GM12801 (cell line): ENCODE results near the gene DCST2.

Experiments
- TF ChIP-seq, protein P1 (sequence below): IDR thresholded peaks from one replicate; pipeline ENCODE4 v1.5.1; 2011; ENCODE audit warnings: control low read depth; ENCODE audit not compliant: insufficient read length; ENCODE audit errors: extremely low read depth

Gene DCST2

GRCh38 chr1:154999571-155000410 lies 33.8 kb downstream of the DCST2 start:
- TF ChIP-seq, protein P1, sequence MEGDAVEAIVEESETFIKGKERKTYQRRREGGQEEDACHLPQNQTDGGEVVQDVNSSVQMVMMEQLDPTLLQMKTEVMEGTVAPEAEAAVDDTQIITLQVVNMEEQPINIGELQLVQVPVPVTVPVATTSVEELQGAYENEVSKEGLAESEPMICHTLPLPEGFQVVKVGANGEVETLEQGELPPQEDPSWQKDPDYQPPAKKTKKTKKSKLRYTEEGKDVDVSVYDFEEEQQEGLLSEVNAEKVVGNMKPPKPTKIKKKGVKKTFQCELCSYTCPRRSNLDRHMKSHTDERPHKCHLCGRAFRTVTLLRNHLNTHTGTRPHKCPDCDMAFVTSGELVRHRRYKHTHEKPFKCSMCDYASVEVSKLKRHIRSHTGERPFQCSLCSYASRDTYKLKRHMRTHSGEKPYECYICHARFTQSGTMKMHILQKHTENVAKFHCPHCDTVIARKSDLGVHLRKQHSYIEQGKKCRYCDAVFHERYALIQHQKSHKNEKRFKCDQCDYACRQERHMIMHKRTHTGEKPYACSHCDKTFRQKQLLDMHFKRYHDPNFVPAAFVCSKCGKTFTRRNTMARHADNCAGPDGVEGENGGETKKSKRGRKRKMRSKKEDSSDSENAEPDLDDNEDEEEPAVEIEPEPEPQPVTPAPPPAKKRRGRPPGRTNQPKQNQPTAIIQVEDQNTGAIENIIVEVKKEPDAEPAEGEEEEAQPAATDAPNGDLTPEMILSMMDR: no peak

DNA sequence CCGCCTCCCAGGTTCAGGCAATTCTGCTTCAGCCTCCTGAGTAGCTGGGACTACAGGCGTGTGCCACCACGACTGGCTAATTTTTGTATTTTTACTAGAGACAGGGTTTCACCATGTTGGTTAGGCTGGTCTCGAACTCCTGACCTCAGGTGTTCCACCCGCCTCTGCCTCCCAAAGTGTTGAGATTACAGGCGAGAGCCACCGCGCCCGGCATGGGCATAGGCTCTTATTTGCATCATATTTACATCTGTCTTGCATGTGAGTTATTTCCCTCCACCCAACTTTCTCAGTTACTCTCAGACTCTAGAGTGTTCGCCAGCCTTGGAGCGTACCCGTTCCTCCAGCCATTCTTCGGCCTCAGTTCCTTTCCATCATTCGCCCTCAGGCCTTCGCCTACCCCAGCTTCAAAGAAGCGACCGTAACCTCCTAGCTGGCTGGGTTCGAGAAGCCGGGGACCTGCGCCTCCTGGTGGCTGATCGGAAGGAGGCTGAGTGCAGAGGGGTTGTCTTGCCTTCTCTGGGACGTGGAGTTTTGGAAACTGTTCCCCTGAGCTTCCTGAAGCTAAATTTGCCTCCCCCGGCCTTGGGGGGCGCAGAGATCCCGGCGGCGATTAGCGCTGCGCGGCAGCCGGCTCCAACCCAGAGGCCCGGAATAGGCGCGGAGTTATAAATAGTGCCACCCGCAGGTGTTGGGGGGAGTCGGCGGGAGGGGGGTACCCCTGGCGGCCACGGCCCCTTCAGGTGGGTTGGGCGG lies 34.6 kb downstream of the DCST2 start:
- TF ChIP-seq, protein P1: peak; percentile 72

- TF ChIP-seq, protein P1: no peak
Measured at GRCh38 chr1:154998201-154998780, 35.3 kb downstream of the DCST2 start.

- TF ChIP-seq, protein P1: no peak
Measured at GRCh38 chr1:154996966-154997701, 36.4 kb downstream of the DCST2 start.

GRCh38 chr1:154994591-154994990 lies 39.0 kb downstream of the DCST2 start:
- TF ChIP-seq, protein P1: no peak

DNA sequence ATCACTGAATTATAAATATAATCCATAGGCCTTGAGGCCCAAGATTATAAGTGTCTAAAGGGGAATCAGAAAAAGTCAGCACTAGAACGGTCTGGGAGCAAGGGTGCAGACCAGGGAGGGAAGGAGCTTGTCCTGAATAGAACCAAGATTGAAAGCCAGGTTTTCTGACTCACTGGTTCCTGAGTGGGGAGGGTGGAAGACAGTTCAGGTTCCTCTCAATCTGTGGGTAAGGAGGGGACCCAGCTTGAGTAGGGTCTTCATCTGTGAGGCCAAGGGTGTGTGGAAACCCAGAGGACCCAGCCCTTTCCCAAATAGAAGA lies 39.4 kb downstream of the DCST2 start:
- TF ChIP-seq, protein P1: no peak
